GM12874 (cell line): ENCODE results near the gene BORCS6.

Source experiments
- CTCF ChIP-seq: IDR thresholded peaks from 2 replicates; pipeline ENCODE4 v1.5.1; 2011; ENCODE audit warnings: low read depth, mild to moderate bottlenecking, control low read depth, low read length, moderate library complexity; ENCODE audit not compliant: insufficient read depth

BORCS6 gene

GRCh38 chr17:8140065-8141029 lies 49.6 kb downstream of the BORCS6 start:
- TF ChIP-seq CTCF, result no peak

GRCh38 chr17:8138672-8139371 lies 51.2 kb downstream of the BORCS6 start:
- TF ChIP-seq CTCF, result peak; percentile 86

- TF ChIP-seq CTCF, result no peak
Observed at GRCh38 chr17:8138374-8138671, 51.7 kb downstream of the BORCS6 start.
